ENCODE results near the gene RTN4R. TPM values are rescaled to one million over a fixed set of nuclear protein-coding genes. Genes with fewer than 3 reads are reported as not detected.
"Not testable (repeated sequence)": the region's sequence is repeated elsewhere in the genome, so short reads cannot be mapped to it uniquely, and the experiment has no call there.

Gene RTN4R
- total RNA-seq, 1 experiment from 2014 or later = 16.3 TPM

DNA sequence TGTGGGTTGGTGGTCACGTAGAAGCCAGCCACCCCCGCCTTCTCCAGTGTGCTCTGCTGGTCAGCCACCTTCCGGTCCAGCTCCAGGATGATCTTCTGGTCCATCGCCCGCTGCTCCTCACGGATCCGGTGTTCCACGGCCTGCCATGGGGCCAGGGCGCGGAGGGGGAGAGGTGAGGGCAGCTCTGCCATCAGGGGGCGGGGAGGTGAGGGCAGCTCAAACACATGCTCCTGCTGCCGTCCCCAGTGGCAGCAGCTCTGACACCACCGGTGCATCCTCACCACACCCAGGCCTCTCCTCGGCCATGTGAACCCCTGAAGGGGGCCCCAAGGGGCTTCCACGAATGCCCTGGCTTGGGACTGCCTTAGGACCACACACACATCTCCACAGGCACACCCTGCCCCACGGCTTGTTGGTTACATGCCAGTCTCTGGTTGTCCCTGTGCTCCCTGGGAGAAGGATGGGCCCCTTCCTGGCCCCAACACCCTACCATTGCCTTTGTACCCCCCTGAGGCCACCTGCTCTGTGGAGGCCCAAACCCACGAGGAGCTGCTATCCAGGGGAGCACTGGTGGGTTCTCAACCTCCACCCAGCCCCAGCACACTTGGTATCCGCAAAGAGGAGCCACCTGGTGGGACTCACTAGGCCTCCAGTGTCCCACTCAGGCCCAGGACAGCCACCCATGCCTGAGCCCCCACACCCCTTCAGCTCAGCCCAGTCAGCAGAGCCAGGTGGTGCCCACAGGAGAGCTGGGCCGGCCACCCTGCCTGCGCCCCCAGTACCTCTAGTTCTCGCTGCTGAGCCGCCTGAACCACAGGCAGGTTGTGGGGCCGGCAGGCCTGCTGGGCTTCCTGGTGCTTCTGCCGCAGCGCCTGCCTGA lies 47.5 kb upstream of the RTN4R start:
- H3K36me3 ChIP-seq (ENCODE audit: control insufficient read depth, insufficient read depth, low read length) = no peaks in the 10 kb centered on the region
- no TSS peak for BruUV-seq (replicated peaks)
- DNase-seq (ENCODE audit: low read depth, low spot score) (no peak), ATAC-seq (no peak)
- no peak overlapping the region for H3K4me3 ChIP-seq (ENCODE audit: low read depth in 2 of 2, low read length in 2 of 2)
- in situ Hi-C loops (cut with HindIII; ENCODE audit: low pct_unique_long_range_greater_than_20kb, low sequenced_read_pairs) (no loop called here), intact Hi-C loops (cut with micrococcal nuclease; ENCODE audit: unreplicated experiment) (no loop called here)
- no peak for TF ChIP-seq SIN3A (IDR thresholded peaks at IDR 0.05; ENCODE audit: borderline replicate concordance, insufficient read depth, low read depth, low read length)
- TF ChIP-seq, protein P1, sequence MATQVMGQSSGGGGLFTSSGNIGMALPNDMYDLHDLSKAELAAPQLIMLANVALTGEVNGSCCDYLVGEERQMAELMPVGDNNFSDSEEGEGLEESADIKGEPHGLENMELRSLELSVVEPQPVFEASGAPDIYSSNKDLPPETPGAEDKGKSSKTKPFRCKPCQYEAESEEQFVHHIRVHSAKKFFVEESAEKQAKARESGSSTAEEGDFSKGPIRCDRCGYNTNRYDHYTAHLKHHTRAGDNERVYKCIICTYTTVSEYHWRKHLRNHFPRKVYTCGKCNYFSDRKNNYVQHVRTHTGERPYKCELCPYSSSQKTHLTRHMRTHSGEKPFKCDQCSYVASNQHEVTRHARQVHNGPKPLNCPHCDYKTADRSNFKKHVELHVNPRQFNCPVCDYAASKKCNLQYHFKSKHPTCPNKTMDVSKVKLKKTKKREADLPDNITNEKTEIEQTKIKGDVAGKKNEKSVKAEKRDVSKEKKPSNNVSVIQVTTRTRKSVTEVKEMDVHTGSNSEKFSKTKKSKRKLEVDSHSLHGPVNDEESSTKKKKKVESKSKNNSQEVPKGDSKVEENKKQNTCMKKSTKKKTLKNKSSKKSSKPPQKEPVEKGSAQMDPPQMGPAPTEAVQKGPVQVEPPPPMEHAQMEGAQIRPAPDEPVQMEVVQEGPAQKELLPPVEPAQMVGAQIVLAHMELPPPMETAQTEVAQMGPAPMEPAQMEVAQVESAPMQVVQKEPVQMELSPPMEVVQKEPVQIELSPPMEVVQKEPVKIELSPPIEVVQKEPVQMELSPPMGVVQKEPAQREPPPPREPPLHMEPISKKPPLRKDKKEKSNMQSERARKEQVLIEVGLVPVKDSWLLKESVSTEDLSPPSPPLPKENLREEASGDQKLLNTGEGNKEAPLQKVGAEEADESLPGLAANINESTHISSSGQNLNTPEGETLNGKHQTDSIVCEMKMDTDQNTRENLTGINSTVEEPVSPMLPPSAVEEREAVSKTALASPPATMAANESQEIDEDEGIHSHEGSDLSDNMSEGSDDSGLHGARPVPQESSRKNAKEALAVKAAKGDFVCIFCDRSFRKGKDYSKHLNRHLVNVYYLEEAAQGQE (IDR thresholded peaks at IDR 0.05; ENCODE audit: insufficient read depth in 1 of 2, low read depth in 2 of 2, low read length in 1 of 2) = no peak
- TF ChIP-seq POLR2AphosphoS5 (IDR thresholded peaks at IDR 0.05; ENCODE audit: low read depth, low read length) = no peak
- no peak for TF ChIP-seq TCF7L2 (IDR thresholded peaks at IDR 0.05; ENCODE audit: low read depth, low read length)
- TF ChIP-seq, protein P2, sequence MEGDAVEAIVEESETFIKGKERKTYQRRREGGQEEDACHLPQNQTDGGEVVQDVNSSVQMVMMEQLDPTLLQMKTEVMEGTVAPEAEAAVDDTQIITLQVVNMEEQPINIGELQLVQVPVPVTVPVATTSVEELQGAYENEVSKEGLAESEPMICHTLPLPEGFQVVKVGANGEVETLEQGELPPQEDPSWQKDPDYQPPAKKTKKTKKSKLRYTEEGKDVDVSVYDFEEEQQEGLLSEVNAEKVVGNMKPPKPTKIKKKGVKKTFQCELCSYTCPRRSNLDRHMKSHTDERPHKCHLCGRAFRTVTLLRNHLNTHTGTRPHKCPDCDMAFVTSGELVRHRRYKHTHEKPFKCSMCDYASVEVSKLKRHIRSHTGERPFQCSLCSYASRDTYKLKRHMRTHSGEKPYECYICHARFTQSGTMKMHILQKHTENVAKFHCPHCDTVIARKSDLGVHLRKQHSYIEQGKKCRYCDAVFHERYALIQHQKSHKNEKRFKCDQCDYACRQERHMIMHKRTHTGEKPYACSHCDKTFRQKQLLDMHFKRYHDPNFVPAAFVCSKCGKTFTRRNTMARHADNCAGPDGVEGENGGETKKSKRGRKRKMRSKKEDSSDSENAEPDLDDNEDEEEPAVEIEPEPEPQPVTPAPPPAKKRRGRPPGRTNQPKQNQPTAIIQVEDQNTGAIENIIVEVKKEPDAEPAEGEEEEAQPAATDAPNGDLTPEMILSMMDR (IDR thresholded peaks at IDR 0.05) = no peak
- ChIA-PET POLR2A (no interaction called here), CTCF (no interaction called here)
- no peaks in the 10 kb centered on the region for H3K9me3 ChIP-seq (ENCODE audit: control insufficient read depth, insufficient read depth, low read depth, low read length)
- H3K27ac ChIP-seq (ENCODE audit: low read length) = no peak overlapping the region
- no peaks in the 10 kb centered on the region for H3K27me3 ChIP-seq (ENCODE audit: control insufficient read depth, insufficient read depth, low read length)
- H3K4me1 ChIP-seq (ENCODE audit: control insufficient read depth, insufficient read depth, low read length) = peaks cover 6% of the 10 kb centered on the region

DNA sequence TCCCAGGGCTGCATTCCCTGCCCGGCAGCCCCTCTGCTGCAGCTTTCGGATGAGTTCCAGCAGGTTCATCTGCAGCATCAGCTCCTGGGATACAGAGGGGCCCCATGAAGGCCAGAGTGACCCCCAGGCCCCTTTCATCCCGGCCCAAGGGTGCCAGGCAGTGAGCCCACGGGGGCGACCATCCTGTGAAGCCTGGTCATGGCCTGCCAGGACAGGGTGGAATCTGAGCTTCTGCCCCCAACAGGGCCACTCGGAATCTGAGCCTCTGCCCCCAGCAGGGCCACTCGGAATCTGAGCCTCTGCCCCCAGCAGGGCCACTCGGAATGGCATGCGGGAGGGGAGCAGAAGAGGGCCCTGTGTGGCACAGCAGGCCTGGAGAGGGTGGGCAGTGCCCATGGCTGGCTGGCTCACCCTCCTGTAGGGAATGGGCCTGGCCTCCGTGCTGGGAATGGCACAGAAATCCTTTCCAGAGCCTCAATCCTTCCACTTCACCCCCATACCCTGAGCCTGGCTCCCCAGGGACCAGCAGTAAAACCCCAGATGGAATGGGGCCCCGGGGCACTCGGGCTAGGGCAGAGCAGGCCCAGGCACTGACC lies 46.7 kb upstream of the RTN4R start:
- intact Hi-C loops (cut with micrococcal nuclease; ENCODE audit: unreplicated experiment); H3K36me3 ChIP-seq (ENCODE audit: control insufficient read depth, insufficient read depth, low read length); H3K9me3 ChIP-seq (ENCODE audit: control insufficient read depth, insufficient read depth, low read depth, low read length); DNase-seq (ENCODE audit: low read depth, low spot score); H3K27me3 ChIP-seq (ENCODE audit: control insufficient read depth, insufficient read depth, low read length); BruUV-seq (replicated peaks); H3K4me1 ChIP-seq (ENCODE audit: control insufficient read depth, insufficient read depth, low read length); ATAC-seq; in situ Hi-C loops (cut with HindIII; ENCODE audit: low pct_unique_long_range_greater_than_20kb, low sequenced_read_pairs); H3K27ac ChIP-seq (ENCODE audit: low read length); H3K4me3 ChIP-seq (ENCODE audit: low read depth in 2 of 2, low read length in 2 of 2); POLR2A ChIA-PET; CTCF ChIA-PET: not testable (repeated sequence)

DNA sequence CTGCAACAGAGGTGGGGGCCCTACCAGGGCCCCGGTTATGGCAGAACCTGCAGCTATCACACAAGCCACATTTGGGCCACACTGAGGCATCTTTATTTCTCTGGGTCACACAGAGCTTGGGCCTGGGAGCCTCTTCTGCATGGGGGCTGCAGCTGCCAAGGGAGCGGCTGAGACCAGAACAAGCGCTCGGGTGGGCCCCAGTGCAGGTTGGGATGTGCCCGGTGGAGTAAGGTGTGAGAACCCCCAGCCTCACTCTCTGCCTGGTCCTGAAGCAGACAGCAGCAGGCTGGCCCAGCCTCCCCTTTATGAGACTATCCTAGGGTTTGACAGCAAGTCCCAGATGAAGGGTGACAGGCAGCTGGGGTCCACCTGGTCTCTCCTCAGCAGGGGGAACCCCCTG lies 46.1 kb upstream of the RTN4R start:
- H3K27ac ChIP-seq (ENCODE audit: low read length); CTCF ChIA-PET; DNase-seq (ENCODE audit: low read depth, low spot score); in situ Hi-C loops (cut with HindIII; ENCODE audit: low pct_unique_long_range_greater_than_20kb, low sequenced_read_pairs); ATAC-seq; intact Hi-C loops (cut with micrococcal nuclease; ENCODE audit: unreplicated experiment); H3K36me3 ChIP-seq (ENCODE audit: control insufficient read depth, insufficient read depth, low read length); H3K27me3 ChIP-seq (ENCODE audit: control insufficient read depth, insufficient read depth, low read length); BruUV-seq (replicated peaks); H3K4me1 ChIP-seq (ENCODE audit: control insufficient read depth, insufficient read depth, low read length); POLR2A ChIA-PET; H3K9me3 ChIP-seq (ENCODE audit: control insufficient read depth, insufficient read depth, low read depth, low read length); H3K4me3 ChIP-seq (ENCODE audit: low read depth in 2 of 2, low read length in 2 of 2): not testable (repeated sequence)

DNA sequence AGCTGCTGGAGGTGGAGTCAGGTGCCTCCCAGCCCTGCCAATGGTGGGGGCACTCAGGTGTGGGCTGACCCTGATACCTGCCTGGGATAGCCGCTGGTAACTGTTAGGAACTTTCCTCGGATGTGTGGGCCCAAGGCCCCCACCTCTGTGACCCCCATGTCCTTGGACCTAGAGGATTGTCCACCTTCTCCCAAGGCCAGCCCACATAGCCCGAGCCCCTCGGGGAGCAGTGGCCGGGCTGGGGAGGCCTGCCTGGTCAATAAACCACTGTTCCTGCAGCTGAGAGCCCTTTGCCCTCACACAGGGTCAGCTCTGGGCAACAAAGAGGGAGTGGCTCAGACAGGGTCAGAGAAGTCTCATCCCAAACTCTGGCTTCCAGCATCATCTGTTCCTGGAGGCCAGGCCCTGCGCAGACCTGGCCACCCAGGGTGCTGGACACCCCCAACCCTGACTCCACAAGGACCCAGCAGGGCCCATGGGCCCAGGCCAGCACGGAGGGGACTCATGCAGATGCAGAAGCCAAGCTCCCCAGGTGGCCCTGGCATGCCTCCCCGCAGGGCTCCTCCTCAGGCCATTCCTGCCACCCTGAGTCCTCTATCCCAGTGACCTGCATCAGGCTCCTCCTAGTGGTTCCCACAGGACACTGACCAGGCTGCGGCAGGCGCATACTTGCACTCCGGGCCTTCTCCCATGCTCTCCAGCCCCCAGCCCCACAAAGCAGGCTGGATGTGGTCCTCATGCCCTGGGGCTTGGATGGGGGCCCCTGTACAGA lies 45.4 kb upstream of the RTN4R start:
- in situ Hi-C loops (cut with HindIII; ENCODE audit: low pct_unique_long_range_greater_than_20kb, low sequenced_read_pairs); POLR2A ChIA-PET; intact Hi-C loops (cut with micrococcal nuclease; ENCODE audit: unreplicated experiment): not testable (repeated sequence)

More for the DNA sequence above, 45.4 kb upstream of the RTN4R start:
- not testable (repeated sequence) for H3K27me3 ChIP-seq (ENCODE audit: control insufficient read depth, insufficient read depth, low read length); H3K27ac ChIP-seq (ENCODE audit: low read length); BruUV-seq (replicated peaks); DNase-seq (ENCODE audit: low read depth, low spot score); H3K4me1 ChIP-seq (ENCODE audit: control insufficient read depth, insufficient read depth, low read length); H3K9me3 ChIP-seq (ENCODE audit: control insufficient read depth, insufficient read depth, low read depth, low read length); H3K4me3 ChIP-seq (ENCODE audit: low read depth in 2 of 2, low read length in 2 of 2); H3K36me3 ChIP-seq (ENCODE audit: control insufficient read depth, insufficient read depth, low read length)
- CTCF ChIA-PET = interaction anchor here (0.5 kb wide), 1 partner anchor 137 kb away, joined by 3 read pairs; no protein-coding TSS in a partner anchor
- peak; percentile 82 for ATAC-seq

All from Panc1 (cell line).